ENCODE results near the gene RARB.
A peak's percentile ranks its signal among the peaks of the same experiment; 100 is the strongest.

Gene RARB

DNA sequence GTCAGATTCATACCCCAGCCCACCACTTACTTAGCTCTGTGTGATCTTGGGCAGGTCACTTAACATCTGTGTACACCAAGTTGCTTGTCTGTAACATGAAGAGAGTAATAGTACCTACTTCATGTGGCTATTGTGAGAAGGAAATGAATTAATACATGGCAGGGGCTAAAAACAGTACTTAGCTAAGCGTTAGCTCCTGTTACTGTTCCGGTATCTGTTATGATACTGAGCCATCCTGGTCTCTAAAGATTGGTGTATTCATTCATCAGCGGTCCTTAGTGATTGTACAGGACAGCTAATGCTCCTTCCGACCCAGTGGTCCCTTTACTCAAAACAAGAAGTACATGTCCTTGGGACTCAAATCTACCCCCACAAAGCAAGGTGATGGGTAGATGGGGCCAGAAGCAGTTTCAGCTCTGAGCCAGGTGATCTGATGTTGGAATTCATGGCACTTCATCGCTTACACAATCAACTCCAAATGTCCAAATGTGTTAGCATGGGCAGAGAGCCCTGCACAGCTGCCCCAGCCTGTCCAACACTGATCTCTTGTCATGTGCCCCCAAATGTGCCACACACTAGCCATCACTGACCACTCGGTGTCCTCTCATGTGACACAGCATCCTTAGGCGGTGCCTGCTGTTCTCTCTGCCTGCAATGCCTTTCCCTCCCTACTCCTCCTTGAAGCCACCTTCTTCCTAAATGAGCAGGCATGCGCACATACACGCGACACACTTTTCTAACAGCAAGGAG lies 84.1 kb downstream of the RARB start:
- no peak overlapping the region for H3K4me3 ChIP-seq (replicated peaks; ENCODE audit: insufficient read depth, low read length)
- H3K27me3 ChIP-seq (ENCODE audit: insufficient read depth, poor library complexity, severe bottlenecking), result peaks cover 3% of the 10 kb centered on the region
- H3K27ac ChIP-seq (replicated peaks), result no peak overlapping the region
- DNase-seq (ENCODE audit: low read depth in 1 of 2, low spot score in 1 of 2), result no peak
- TF ChIP-seq GABPA (IDR thresholded peaks at IDR 0.05; ENCODE audit: low read depth), result no peak
- TF ChIP-seq, protein P1, sequence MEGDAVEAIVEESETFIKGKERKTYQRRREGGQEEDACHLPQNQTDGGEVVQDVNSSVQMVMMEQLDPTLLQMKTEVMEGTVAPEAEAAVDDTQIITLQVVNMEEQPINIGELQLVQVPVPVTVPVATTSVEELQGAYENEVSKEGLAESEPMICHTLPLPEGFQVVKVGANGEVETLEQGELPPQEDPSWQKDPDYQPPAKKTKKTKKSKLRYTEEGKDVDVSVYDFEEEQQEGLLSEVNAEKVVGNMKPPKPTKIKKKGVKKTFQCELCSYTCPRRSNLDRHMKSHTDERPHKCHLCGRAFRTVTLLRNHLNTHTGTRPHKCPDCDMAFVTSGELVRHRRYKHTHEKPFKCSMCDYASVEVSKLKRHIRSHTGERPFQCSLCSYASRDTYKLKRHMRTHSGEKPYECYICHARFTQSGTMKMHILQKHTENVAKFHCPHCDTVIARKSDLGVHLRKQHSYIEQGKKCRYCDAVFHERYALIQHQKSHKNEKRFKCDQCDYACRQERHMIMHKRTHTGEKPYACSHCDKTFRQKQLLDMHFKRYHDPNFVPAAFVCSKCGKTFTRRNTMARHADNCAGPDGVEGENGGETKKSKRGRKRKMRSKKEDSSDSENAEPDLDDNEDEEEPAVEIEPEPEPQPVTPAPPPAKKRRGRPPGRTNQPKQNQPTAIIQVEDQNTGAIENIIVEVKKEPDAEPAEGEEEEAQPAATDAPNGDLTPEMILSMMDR (IDR thresholded peaks at IDR 0.05; ENCODE audit: insufficient read depth, low read length), result no peak
- TF ChIP-seq SPI1 (IDR thresholded peaks at IDR 0.05; ENCODE audit: borderline replicate concordance, low read depth), result no peak
- TF ChIP-seq, protein P2, sequence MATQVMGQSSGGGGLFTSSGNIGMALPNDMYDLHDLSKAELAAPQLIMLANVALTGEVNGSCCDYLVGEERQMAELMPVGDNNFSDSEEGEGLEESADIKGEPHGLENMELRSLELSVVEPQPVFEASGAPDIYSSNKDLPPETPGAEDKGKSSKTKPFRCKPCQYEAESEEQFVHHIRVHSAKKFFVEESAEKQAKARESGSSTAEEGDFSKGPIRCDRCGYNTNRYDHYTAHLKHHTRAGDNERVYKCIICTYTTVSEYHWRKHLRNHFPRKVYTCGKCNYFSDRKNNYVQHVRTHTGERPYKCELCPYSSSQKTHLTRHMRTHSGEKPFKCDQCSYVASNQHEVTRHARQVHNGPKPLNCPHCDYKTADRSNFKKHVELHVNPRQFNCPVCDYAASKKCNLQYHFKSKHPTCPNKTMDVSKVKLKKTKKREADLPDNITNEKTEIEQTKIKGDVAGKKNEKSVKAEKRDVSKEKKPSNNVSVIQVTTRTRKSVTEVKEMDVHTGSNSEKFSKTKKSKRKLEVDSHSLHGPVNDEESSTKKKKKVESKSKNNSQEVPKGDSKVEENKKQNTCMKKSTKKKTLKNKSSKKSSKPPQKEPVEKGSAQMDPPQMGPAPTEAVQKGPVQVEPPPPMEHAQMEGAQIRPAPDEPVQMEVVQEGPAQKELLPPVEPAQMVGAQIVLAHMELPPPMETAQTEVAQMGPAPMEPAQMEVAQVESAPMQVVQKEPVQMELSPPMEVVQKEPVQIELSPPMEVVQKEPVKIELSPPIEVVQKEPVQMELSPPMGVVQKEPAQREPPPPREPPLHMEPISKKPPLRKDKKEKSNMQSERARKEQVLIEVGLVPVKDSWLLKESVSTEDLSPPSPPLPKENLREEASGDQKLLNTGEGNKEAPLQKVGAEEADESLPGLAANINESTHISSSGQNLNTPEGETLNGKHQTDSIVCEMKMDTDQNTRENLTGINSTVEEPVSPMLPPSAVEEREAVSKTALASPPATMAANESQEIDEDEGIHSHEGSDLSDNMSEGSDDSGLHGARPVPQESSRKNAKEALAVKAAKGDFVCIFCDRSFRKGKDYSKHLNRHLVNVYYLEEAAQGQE (IDR thresholded peaks at IDR 0.05; ENCODE audit: insufficient replicate concordance, low read depth), result no peak
- TF ChIP-seq POLR2AphosphoS5 (IDR thresholded peaks at IDR 0.05; ENCODE audit: low read depth), result no peak

DNA sequence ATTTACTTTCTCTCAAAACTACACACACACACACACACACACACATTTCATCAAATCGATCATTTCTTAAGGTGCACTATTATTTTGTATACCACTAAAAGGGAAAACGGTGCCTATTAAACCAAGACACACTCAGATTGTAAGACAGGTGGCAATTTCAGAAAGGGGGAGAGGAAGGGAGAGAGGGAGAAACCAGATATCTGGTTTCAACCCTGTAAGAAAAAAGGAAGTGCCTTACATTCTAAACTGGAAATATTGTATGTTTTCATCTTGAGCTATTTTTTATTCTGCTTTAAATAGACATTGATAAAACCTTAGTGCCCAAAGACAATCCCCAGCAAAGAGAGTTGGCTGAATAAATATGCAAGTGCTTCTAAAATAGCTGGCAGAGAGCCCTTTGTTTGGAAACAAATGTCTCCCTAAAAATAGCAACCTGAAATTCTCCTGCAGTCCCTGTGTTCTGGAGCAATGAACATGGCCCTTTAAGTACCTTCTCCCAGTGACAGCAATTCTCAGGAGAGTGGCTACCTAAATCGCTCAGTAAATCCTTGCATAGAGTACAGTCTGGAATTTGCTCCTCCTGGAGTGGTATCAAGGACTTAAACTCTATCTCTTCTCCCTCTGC lies 85.7 kb downstream of the RARB start:
- no peak for DNase-seq (ENCODE audit: low read depth in 1 of 2, low spot score in 1 of 2)
- H3K4me3 ChIP-seq (replicated peaks; ENCODE audit: insufficient read depth, low read length), result no peak overlapping the region
- TF ChIP-seq SPI1 (IDR thresholded peaks at IDR 0.05; ENCODE audit: borderline replicate concordance, low read depth) (peak; percentile 41; the same call in 1 of the 2 replicates), GABPA (IDR thresholded peaks at IDR 0.05; ENCODE audit: low read depth) (no peak)
- H3K27ac ChIP-seq (replicated peaks), result no peak overlapping the region
- peaks cover 3% of the 10 kb centered on the region for H3K27me3 ChIP-seq (ENCODE audit: insufficient read depth, poor library complexity, severe bottlenecking)

DNA sequence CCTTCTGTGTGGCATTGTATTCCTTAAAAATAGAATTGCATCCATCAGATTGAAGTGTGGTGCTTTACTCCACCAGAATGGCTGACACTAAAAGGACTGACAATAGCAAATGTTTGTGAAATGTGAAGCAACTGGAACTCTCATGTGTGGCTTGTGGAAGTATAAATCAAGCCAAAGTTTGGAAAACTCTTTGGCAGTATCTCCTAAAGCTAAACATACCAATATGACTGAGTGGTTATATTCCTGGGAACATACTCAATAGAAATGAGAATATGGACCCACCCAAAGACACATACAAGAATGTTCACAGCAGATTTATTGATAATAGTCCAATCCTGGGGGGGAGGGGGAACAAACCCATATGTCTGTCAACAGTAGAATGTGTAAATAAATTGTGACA lies 87.1 kb downstream of the RARB start:
- no peak for DNase-seq (ENCODE audit: low read depth in 1 of 2, low spot score in 1 of 2)
- Histone ChIP-seq H3K27me3 (ENCODE audit: insufficient read depth, poor library complexity, severe bottlenecking) (peaks cover under 1% of the 10 kb centered on the region), H3K4me3 (replicated peaks; ENCODE audit: insufficient read depth, low read length) (no peak overlapping the region), H3K27ac (replicated peaks) (no peak overlapping the region)
- TF ChIP-seq POLR2AphosphoS5 (IDR thresholded peaks at IDR 0.05; ENCODE audit: low read depth) (no peak), GABPA (IDR thresholded peaks at IDR 0.05; ENCODE audit: low read depth) (no peak), SPI1 (IDR thresholded peaks at IDR 0.05; ENCODE audit: borderline replicate concordance, low read depth) (no peak)
- TF ChIP-seq, protein P1 (IDR thresholded peaks at IDR 0.05; ENCODE audit: insufficient read depth, low read length), result no peak
- TF ChIP-seq, protein P2 (IDR thresholded peaks at IDR 0.05; ENCODE audit: insufficient replicate concordance, low read depth), result no peak

DNA sequence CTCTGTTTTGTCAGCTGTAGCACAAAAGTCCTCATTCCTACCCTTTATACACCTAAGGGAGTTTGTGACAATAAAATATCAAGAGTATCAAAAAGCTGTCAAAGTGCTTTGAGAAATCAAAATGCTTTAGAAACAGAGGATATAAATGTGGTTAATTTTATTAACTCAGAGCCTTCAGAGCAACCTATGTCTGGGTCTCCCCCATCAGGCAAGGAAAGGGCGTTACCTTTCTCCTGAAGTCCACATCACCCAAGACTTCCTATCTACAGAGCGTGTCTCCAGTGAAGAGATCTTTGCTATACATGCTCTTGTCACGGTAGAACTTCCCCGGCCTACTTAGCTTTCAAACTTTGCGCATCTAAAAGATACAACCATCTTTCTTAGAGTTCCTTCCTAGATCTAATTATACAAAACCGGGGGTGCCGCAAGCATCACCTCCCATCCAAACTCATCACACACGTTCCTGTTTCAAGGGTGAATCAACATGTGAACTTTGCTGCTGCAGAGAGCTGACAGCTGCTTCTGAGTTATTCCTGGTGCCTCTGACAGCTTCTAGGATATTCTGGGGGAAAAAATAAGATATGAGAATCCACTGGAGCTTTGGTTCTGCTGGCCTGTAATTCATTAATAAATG lies 93.0 kb downstream of the RARB start:
- DNase-seq (ENCODE audit: low read depth in 1 of 2, low spot score in 1 of 2), result no peak
- Histone ChIP-seq H3K27me3 (ENCODE audit: insufficient read depth, poor library complexity, severe bottlenecking) (peaks cover 8% of the 10 kb centered on the region), H3K27ac (replicated peaks) (no peak overlapping the region), H3K4me3 (replicated peaks; ENCODE audit: insufficient read depth, low read length) (no peak overlapping the region)
- TF ChIP-seq POLR2AphosphoS5 (IDR thresholded peaks at IDR 0.05; ENCODE audit: low read depth) (no peak), GABPA (IDR thresholded peaks at IDR 0.05; ENCODE audit: low read depth) (no peak), SPI1 (IDR thresholded peaks at IDR 0.05; ENCODE audit: borderline replicate concordance, low read depth) (no peak)
- TF ChIP-seq, protein P2 (IDR thresholded peaks at IDR 0.05; ENCODE audit: insufficient replicate concordance, low read depth), result no peak
- TF ChIP-seq, protein P1 (IDR thresholded peaks at IDR 0.05; ENCODE audit: insufficient read depth, low read length), result no peak
